ENCODE measurements around the gene HMGCLL1. TPM values are rescaled to one million over a fixed set of nuclear protein-coding genes. Genes with fewer than 3 reads are reported as not detected.

Gene HMGCLL1
- total RNA-seq, 2 experiments from 2014 or later = not detected

- H3K9me3 Mint-ChIP-seq = peaks cover 1% of the 10 kb centered on the region
- intact Hi-C loops (cut with micrococcal nuclease) = no loop called here
- DNase-seq = no peak
- TF ChIP-seq CTCF (IDR thresholded peaks at IDR 0.05) = no peak
- H3K4me3 Mint-ChIP-seq = no peak overlapping the region
- no peak for ATAC-seq
- no peak overlapping the region for H3K27ac Mint-ChIP-seq
- H3K36me3 Mint-ChIP-seq (ENCODE audit: low read depth) = no peaks in the 10 kb centered on the region
- H3K27me3 Mint-ChIP-seq = no peaks in the 10 kb centered on the region
- H3K4me1 Mint-ChIP-seq (ENCODE audit: low read depth) = no peaks in the 10 kb centered on the region
- CTCF ChIA-PET = no interaction called here
- POLR2A ChIA-PET = no interaction called here
Observed at GRCh38 chr6:55601120-55601519, 22.1 kb upstream of the HMGCLL1 start.

GRCh38 chr6:55594442-55594841 is 15.4 kb upstream of the HMGCLL1 start:
- Mint-ChIP-seq H3K9me3 (peaks cover 4% of the 10 kb centered on the region), H3K27ac (no peak overlapping the region), H3K4me3 (no peak overlapping the region), H3K36me3 (ENCODE audit: low read depth) (no peaks in the 10 kb centered on the region), H3K4me1 (ENCODE audit: low read depth) (no peaks in the 10 kb centered on the region), H3K27me3 (no peaks in the 10 kb centered on the region)
- DNase-seq (no peak), ATAC-seq (no peak)
- POLR2A ChIA-PET = no interaction called here
- CTCF ChIA-PET = no interaction called here
- intact Hi-C loops (cut with micrococcal nuclease) = no loop called here
- TF ChIP-seq CTCF (IDR thresholded peaks at IDR 0.05) = no peak

- CTCF ChIA-PET = no interaction called here
Observed at GRCh38 chr6:55584654-55585354, 5.8 kb upstream of the HMGCLL1 start.

GRCh38 chr6:55576811-55577210 is 2.2 kb downstream of the HMGCLL1 start:
- no peak for DNase-seq
- peaks cover 4% of the 10 kb centered on the region for H3K27me3 Mint-ChIP-seq
- TF ChIP-seq CTCF (IDR thresholded peaks at IDR 0.05) = no peak
- intact Hi-C loops (cut with micrococcal nuclease) = no loop called here
- peaks cover 2% of the 10 kb centered on the region for H3K4me1 Mint-ChIP-seq (ENCODE audit: low read depth)
- no peak for ATAC-seq
- ChIA-PET POLR2A (no interaction called here), CTCF (no interaction called here)
- H3K36me3 Mint-ChIP-seq (ENCODE audit: low read depth) = no peaks in the 10 kb centered on the region
- H3K27ac Mint-ChIP-seq = no peak overlapping the region
- peaks cover 5% of the 10 kb centered on the region for H3K9me3 Mint-ChIP-seq
- H3K4me3 Mint-ChIP-seq = no peak overlapping the region

More at GRCh38 chr6:55584654-55585354, 5.8 kb upstream of the HMGCLL1 start:
- Mint-ChIP-seq H3K9me3 (peaks cover 9% of the 10 kb centered on the region), H3K4me1 (ENCODE audit: low read depth) (no peaks in the 10 kb centered on the region), H3K4me3 (no peak overlapping the region), H3K27ac (no peak overlapping the region), H3K36me3 (ENCODE audit: low read depth) (no peaks in the 10 kb centered on the region), H3K27me3 (no peaks in the 10 kb centered on the region)
- POLR2A ChIA-PET = no interaction called here
- DNase-seq (no peak), ATAC-seq (no peak)
- TF ChIP-seq CTCF (IDR thresholded peaks at IDR 0.05) = no peak
- intact Hi-C loops (cut with micrococcal nuclease) = no loop called here

GRCh38 chr6:55574556-55574955 is 4.4 kb downstream of the HMGCLL1 start:
- no peak for ATAC-seq
- intact Hi-C loops (cut with micrococcal nuclease) = no loop called here
- H3K27ac Mint-ChIP-seq = no peak overlapping the region

More at GRCh38 chr6:55574556-55574955, 4.4 kb downstream of the HMGCLL1 start:
- no peak for TF ChIP-seq CTCF (IDR thresholded peaks at IDR 0.05)
- POLR2A ChIA-PET = no interaction called here
- Mint-ChIP-seq H3K27me3 (peaks cover 4% of the 10 kb centered on the region), H3K9me3 (peaks cover 5% of the 10 kb centered on the region), H3K36me3 (ENCODE audit: low read depth) (no peaks in the 10 kb centered on the region), H3K4me1 (ENCODE audit: low read depth) (peaks cover 2% of the 10 kb centered on the region), H3K4me3 (no peak overlapping the region)
- DNase-seq = no peak
- CTCF ChIA-PET = no interaction called here
